Measurements from ENCODE around the gene PDE11A. TPM values are rescaled to one million over a fixed set of nuclear protein-coding genes. Genes with fewer than 3 reads are reported as not detected.
"Not testable (repeated sequence)": the region's sequence is repeated elsewhere in the genome, so short reads cannot be mapped to it uniquely, and the experiment has no call there.

Gene PDE11A
- total RNA-seq, 1 donor = under 0.01 TPM

DNA sequence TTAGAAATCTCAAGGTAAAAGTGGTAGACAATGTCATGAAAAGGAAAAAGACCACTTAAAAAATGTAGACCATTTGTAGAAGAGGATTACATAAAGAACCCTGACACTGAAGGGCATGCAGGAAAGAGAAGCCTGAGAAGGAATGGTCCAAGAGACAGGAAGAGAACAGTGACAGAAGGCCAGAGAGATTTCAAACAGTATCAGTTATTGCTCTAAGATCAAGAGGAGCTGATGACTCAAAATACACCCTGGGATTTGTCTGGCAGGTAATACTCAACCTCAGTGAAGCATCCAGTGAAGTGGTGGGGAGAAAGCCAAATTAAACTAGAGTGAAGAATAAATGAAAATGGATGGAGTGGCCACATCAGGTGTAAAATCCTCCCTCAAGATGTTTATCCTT is 100.5 kb downstream of the PDE11A start:
- no peak for DNase-seq (ENCODE audit: low read depth)
- TF ChIP-seq, protein P1, sequence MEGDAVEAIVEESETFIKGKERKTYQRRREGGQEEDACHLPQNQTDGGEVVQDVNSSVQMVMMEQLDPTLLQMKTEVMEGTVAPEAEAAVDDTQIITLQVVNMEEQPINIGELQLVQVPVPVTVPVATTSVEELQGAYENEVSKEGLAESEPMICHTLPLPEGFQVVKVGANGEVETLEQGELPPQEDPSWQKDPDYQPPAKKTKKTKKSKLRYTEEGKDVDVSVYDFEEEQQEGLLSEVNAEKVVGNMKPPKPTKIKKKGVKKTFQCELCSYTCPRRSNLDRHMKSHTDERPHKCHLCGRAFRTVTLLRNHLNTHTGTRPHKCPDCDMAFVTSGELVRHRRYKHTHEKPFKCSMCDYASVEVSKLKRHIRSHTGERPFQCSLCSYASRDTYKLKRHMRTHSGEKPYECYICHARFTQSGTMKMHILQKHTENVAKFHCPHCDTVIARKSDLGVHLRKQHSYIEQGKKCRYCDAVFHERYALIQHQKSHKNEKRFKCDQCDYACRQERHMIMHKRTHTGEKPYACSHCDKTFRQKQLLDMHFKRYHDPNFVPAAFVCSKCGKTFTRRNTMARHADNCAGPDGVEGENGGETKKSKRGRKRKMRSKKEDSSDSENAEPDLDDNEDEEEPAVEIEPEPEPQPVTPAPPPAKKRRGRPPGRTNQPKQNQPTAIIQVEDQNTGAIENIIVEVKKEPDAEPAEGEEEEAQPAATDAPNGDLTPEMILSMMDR (IDR thresholded peaks at IDR 0.05; ENCODE audit: insufficient read depth, low read depth, low read length) = no peak
- H3K4me3 ChIP-seq (ENCODE audit: low read depth, low read length) = no peak overlapping the region

DNA sequence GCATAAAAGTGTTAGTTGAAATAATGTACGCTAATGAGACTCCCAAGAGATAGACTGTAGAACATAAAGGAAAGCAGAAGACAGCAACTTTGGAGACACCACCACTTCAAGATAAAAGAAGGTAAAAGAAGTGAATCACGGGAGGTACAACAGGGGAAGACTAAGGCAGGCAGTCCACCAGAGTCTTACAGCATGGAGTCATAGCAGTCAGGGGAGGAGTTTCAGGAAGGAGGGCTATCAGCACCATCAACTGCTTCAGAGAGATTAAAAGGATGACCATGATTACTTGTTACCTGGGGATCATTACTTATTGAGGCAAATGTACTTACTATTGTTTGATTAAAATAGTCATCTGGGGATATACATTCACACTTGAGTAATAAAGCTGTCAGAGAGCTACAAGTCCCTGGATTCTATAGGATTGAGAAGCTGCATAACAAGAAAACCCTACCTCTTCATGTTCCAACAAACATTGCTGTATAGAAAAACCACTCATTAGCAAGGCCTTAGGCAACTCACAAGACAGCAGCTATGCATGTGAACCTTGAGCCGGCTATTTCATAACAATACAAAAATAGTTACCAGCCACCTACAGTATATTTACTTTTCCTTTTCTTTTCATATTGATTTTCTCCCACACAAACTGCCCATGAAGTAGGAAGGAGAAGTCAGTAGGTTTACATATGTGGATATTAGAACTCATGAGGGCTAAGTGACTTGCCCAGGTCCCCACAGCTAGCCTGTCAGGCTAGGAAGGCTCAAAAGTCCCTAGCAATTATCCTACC is 101.7 kb downstream of the PDE11A start:
- no peak overlapping the region for H3K4me3 ChIP-seq (ENCODE audit: low read depth, low read length)
- no peak for DNase-seq (ENCODE audit: low read depth)
- TF ChIP-seq, protein P1 (IDR thresholded peaks at IDR 0.05; ENCODE audit: insufficient read depth, low read depth, low read length) = no peak

DNA sequence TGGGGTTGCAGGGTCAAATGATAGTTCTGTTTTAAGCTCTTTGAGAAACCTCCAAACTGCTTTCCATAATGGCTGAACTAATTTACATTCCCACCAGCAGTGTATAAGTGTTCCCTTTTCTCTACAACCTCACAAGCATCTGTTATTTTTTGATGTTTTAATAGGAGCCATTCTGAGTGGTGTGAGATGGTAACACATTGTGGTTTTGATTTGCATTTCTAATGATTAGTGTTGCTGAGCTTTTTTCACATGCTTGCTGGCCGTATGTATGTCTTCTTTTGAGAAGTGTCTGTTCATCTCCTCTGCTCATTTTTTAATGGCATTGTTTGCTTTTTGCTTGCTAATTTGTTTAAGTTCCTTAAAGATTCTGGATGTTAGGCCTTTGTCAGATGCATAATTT is 107.7 kb downstream of the PDE11A start:
- TF ChIP-seq, protein P1 (IDR thresholded peaks at IDR 0.05; ENCODE audit: insufficient read depth, low read depth, low read length) = no peak
- H3K4me3 ChIP-seq (ENCODE audit: low read depth, low read length) = no peak overlapping the region
- no peak for DNase-seq (ENCODE audit: low read depth)

DNA sequence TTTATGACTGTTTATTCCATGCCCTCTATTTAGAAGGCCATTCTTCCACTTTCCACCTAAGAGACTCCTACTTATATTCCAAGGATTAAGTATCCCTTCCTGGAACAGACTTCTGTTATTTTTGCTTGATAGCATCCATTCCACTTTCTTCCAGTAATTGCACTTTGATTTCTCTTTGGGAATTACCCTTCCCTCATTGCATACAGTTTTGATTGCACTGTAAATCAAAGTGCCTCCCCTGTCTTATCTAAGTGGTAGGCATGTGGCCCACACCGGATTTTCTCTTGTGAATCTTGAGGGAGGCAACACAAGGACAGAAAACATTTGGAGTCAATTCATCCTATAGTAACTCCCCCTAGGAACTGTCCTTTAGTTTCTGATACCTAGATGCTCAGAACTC is 120.4 kb downstream of the PDE11A start:
- TF ChIP-seq, protein P1 (IDR thresholded peaks at IDR 0.05; ENCODE audit: insufficient read depth, low read depth, low read length) = no peak
- H3K4me3 ChIP-seq (ENCODE audit: low read depth, low read length) = no peak overlapping the region
- DNase-seq (ENCODE audit: low read depth) = no peak

DNA sequence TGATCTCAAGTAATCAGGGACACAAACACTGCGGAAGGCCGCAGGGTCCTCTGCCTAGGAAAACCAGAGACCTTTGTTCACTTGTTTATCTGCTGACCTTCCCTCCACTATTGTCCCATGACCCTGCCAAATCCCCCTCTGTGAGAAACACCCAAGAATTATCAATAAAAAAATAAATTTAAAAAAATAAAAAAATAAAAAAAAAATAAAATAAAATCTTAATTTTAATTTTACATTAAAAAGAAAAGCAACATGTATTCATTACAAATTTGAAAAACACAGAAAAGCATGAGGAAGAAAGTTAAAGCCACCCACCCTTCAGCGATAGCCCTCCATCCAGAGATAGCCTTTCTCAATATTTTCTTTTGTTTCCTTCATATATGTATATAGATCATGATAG is 125.0 kb downstream of the PDE11A start:
- not testable (repeated sequence) for DNase-seq (ENCODE audit: low read depth); H3K4me3 ChIP-seq (ENCODE audit: low read depth, low read length)

DNA sequence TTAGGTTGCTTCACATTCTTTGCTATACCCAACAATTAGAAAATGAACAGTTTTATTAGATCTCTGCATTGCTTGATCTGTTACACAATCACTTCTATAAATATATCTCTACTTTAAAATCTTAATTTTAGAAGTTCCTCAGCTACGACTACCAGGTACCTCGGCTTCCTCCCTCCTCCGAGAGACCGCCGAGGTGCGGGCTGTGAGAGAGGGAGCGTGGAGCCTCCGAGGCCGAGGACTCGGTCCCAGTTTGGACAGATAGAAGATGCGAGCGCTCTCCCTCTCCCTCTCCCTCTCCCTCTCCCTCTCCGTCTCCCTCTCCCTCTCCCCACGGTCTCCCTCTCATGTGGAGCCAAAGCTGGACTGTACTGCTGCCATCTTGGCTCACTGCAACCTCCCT is 128.0 kb downstream of the PDE11A start:
- not testable (repeated sequence) for DNase-seq (ENCODE audit: low read depth); H3K4me3 ChIP-seq (ENCODE audit: low read depth, low read length)

DNA sequence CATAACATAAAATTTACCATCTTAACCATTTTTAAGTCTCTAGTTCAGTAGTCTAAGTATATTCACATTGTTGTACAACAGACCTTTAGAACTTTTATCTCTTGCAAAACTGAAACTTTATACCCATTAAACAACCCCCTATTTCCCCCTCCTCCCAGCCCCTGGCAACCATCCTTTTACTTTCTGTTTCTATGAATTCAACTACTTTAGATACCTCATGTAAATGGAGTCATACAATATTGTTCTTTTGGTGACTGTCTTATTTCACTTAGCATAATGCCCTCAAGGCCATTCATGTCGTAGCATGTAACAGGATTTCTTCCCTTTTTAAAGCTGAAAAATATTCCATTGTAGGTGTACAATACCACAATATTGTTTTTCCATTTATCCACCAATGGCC is 129.8 kb downstream of the PDE11A start:
- TF ChIP-seq, protein P1 (IDR thresholded peaks at IDR 0.05; ENCODE audit: insufficient read depth, low read depth, low read length) = no peak
- H3K4me3 ChIP-seq (ENCODE audit: low read depth, low read length) = no peak overlapping the region
- no peak for DNase-seq (ENCODE audit: low read depth)

DNA sequence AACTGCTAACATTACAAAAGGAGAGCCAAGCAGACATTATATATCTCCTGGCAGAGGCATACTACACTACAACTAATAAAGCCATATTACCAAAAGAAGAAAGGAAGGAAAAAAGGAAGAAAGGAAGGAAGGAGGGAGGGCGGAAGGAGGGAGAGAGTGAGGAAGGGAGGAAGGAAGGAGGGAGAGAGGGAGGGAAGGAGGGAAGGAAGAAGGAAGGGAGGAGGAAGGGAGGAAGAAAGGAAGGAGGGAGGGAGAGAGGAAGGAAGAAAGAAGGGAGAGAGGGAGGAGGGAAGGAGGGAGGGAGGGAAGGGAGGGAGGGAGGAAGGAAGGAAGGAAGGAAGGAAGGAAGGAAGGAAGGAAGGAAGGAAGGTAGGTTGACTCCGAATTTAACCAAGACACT is 133.4 kb downstream of the PDE11A start:
- DNase-seq (ENCODE audit: low read depth) = no peak
- TF ChIP-seq, protein P1 (IDR thresholded peaks at IDR 0.05; ENCODE audit: insufficient read depth, low read depth, low read length) = no peak
- H3K4me3 ChIP-seq (ENCODE audit: low read depth, low read length) = no peak overlapping the region
